K562 (cell line): ENCODE results near the gene SAMM50. TPM values are rescaled to one million over a fixed set of nuclear protein-coding genes. Genes with fewer than 3 reads are reported as not detected.

ENCODE experiments used
- BDP1 ChIP-seq: IDR thresholded peaks from 3 replicates; pipeline ENCODE4 v1.6.1; 2011; ENCODE audit not compliant: insufficient read length, insufficient read depth
- CUX1 ChIP-seq: fragments of 200-800 bp; sonication (Bioruptor generic); IDR thresholded peaks from 2 replicates; pipeline ENCODE4 v1.6.1; 2016; ENCODE audit warnings: missing genetic modification characterization, missing compliant biosample characterization
- HEY1 ChIP-seq: fragments of 250-450 bp; sonication (Bioruptor Pico); IDR thresholded peaks from 2 replicates; pipeline ENCODE4 v1.5.0; 2020; ENCODE audit warnings: mild to moderate bottlenecking, moderate library complexity, borderline replicate concordance
- NBN ChIP-seq: fragments of 450-650 bp; IDR thresholded peaks from 2 replicates; pipeline ENCODE4 v1.6.1; 2016; ENCODE audit warnings: low read depth, mild to moderate bottlenecking
- SOX6 ChIP-seq: fragments of 450-650 bp; IDR thresholded peaks from 2 replicates; pipeline ENCODE4 v1.6.1; 2014; ENCODE audit warnings: mild to moderate bottlenecking
- TFE3 ChIP-seq: fragments of 450-650 bp; formaldehyde crosslinking; IDR thresholded peaks from 2 replicates; pipeline ENCODE4 v1.4.0; 2020; ENCODE audit warnings: mild to moderate bottlenecking, mixed read lengths
- polyA plus RNA-seq, 8 experiments: library from polyadenylated mRNA; depleted of rRNA in 4 of 8; stranded (reverse) in 5 of 8; unstranded in 3 of 8; fragments of >200 nt; fragmentation: Nextera tagmentation in 2 of 8; fragmentation: Illumina TruSeq in 1 of 8; extraction: Ambion mirVana in 2 of 8; extraction: Trizol in 1 of 8; gene quantifications; 2 replicates each; pipeline versions ENCODE4 v1.2.1 to v1.2.3, GENCODE V29; 2011 to 2014; ENCODE audit warnings: inconsistent platforms in 1 of 8, missing spikeins in 1 of 8
- total RNA-seq, 7 experiments: library from RNA; depleted of rRNA in 6 of 7; stranded (reverse); fragments of >200 nt in 6 of 7; fragmentation: Illumina TruSeq in 2 of 7; extraction: Trizol in 2 of 7; gene quantifications; 2 replicates each; pipeline versions ENCODE4 v1.2.1 to v1.2.3, GENCODE V29; 2011 to 2021; ENCODE audit warnings: low replicate concordance in 1 of 7

SAMM50 gene
- total and polyA plus RNA-seq, 9 of the 15 experiments (the other 6 are each of a cell fraction or from before 2014, with no cell fraction given), result 14.6 to 49.3 (median 38.1) TPM

- TF ChIP-seq TFE3 (CRISPR knock-in tag) (no peak), NBN (no peak), CUX1 (CRISPR knock-in tag) (no peak), HEY1 (CRISPR knock-in tag) (no peak), BDP1 (no peak), SOX6 (no peak)
- TF ChIP-seq, all 486 proteins: peak for 7
Measured at GRCh38 chr22:43969989-43970755, 14.9 kb downstream of the SAMM50 start (continued).
